Hepatocyte (in vitro differentiated cells): ENCODE results near the gene GRID1.

Source experiments
- CTCF ChIP-seq: fragments of 200-600 bp; sonication (generic); IDR thresholded peaks from 2 replicates; pipeline ENCODE4 v1.5.1; 2016; ENCODE audit warnings: antibody characterized with exemption, mild to moderate bottlenecking; ENCODE audit not compliant: poor library complexity
- EZH2 ChIP-seq: fragments of 200-600 bp; sonication (generic); IDR thresholded peaks from 2 replicates; pipeline ENCODE4 v1.6.1; 2016; ENCODE audit warnings: antibody characterized with exemption, mild to moderate bottlenecking, borderline replicate concordance
- EZH2phosphoT487 ChIP-seq: fragments of 200-600 bp; sonication (generic); IDR thresholded peaks from one replicate; pipeline ENCODE4 v1.6.1; 2018; ENCODE audit warnings: antibody characterized with exemption, mild to moderate bottlenecking, low read depth, moderate library complexity; ENCODE audit not compliant: unreplicated experiment, severe bottlenecking

GRCh38 chr10:86152911-86153310 is 213.7 kb downstream of the GRID1 start:
- TF ChIP-seq CTCF (no peak), EZH2phosphoT487 (no peak), EZH2 (no peak)
